ENCODE results near the gene NEMP1. TPM values are rescaled to one million over a fixed set of nuclear protein-coding genes. Genes with fewer than 3 reads are reported as not detected.

Gene NEMP1
- total RNA-seq, 1 experiment from 2014 or later, result 36.6 TPM

- Histone ChIP-seq H3K27me3 (ENCODE audit: insufficient read depth, low read depth) (peaks cover 84% of the 10 kb centered on the region), H3K4me2 (no peak overlapping the region), H3K79me2 (ENCODE audit: low read depth) (no peaks in the 10 kb centered on the region), H3K9me2 (ENCODE audit: insufficient read depth) (no peaks in the 10 kb centered on the region), H4K20me1 (ENCODE audit: insufficient read depth) (no peaks in the 10 kb centered on the region), H3K4me3 (no peak overlapping the region), H3K4me1 (replicated peaks; ENCODE audit: insufficient read depth) (no peaks in the 10 kb centered on the region), H2AFZ (no peak overlapping the region), H3K36me3 (ENCODE audit: low read depth) (no peaks in the 10 kb centered on the region), H3F3A (ENCODE audit: insufficient read depth, low read depth) (no peaks in the 10 kb centered on the region), H3K27ac (no peak overlapping the region), H3K9me3 (ENCODE audit: insufficient read depth, low read depth) (no peaks in the 10 kb centered on the region)
- intact Hi-C loops (cut with micrococcal nuclease; ENCODE audit: unreplicated experiment), result no loop called here
- DNase-seq, result no peak
- TF ChIP-seq CTCF (conservative IDR thresholded peaks at IDR 0.05), result no peak
- no peak for TF ChIP-seq EZH2 (IDR thresholded peaks at IDR 0.05; ENCODE audit: low read depth)
- ChIA-PET POLR2A (ENCODE audit: unreplicated experiment) (no interaction called here), CTCF (no interaction called here)
- no TSS peak for BruUV-seq (replicated peaks)
Observed at GRCh38 chr12:57044468-57044867, 34.1 kb downstream of the NEMP1 start.

GRCh38 chr12:57042695-57043094 lies 35.9 kb downstream of the NEMP1 start:
- H3K9me3 ChIP-seq (ENCODE audit: insufficient read depth, low read depth), result no peaks in the 10 kb centered on the region
- CTCF ChIA-PET, result interaction anchor here (0.6 kb wide), 1 partner anchor 24 kb away, joined by 15 read pairs; no protein-coding TSS in a partner anchor
- no peaks in the 10 kb centered on the region for H3K36me3 ChIP-seq (ENCODE audit: low read depth)
- H3K4me3 ChIP-seq, result no peak overlapping the region
- intact Hi-C loops (cut with micrococcal nuclease; ENCODE audit: unreplicated experiment), result no loop called here
- H2AFZ ChIP-seq, result no peak overlapping the region
- no peaks in the 10 kb centered on the region for H3F3A ChIP-seq (ENCODE audit: insufficient read depth, low read depth)
- no peaks in the 10 kb centered on the region for H3K79me2 ChIP-seq (ENCODE audit: low read depth)
- H3K9me2 ChIP-seq (ENCODE audit: insufficient read depth), result no peaks in the 10 kb centered on the region
- peaks cover 84% of the 10 kb centered on the region for H3K27me3 ChIP-seq (ENCODE audit: insufficient read depth, low read depth)
- BruUV-seq (replicated peaks), result no TSS peak
- no peaks in the 10 kb centered on the region for H3K4me1 ChIP-seq (replicated peaks; ENCODE audit: insufficient read depth)
- TF ChIP-seq CTCF (conservative IDR thresholded peaks at IDR 0.05), result no peak
- TF ChIP-seq EZH2 (IDR thresholded peaks at IDR 0.05; ENCODE audit: low read depth), result no peak
- H4K20me1 ChIP-seq (ENCODE audit: insufficient read depth), result no peaks in the 10 kb centered on the region
- DNase-seq, result no peak
- no peak overlapping the region for H3K27ac ChIP-seq
- POLR2A ChIA-PET (ENCODE audit: unreplicated experiment), result no interaction called here
- no peak overlapping the region for H3K4me2 ChIP-seq

- H3K4me1 ChIP-seq (replicated peaks; ENCODE audit: insufficient read depth), result no peaks in the 10 kb centered on the region
- H3K27ac ChIP-seq, result no peak overlapping the region
- H3K4me2 ChIP-seq, result no peak overlapping the region
- peaks cover 74% of the 10 kb centered on the region for H3K27me3 ChIP-seq (ENCODE audit: insufficient read depth, low read depth)
- intact Hi-C loops (cut with micrococcal nuclease; ENCODE audit: unreplicated experiment), result no loop called here
- BruUV-seq (replicated peaks), result no TSS peak
- H3K9me3 ChIP-seq (ENCODE audit: insufficient read depth, low read depth), result no peaks in the 10 kb centered on the region
- H4K20me1 ChIP-seq (ENCODE audit: insufficient read depth), result no peaks in the 10 kb centered on the region
- DNase-seq, result no peak
- no peaks in the 10 kb centered on the region for H3K36me3 ChIP-seq (ENCODE audit: low read depth)
- H3K4me3 ChIP-seq, result no peak overlapping the region
- TF ChIP-seq EZH2 (IDR thresholded peaks at IDR 0.05; ENCODE audit: low read depth) (no peak), CTCF (conservative IDR thresholded peaks at IDR 0.05) (no peak)
- no peak overlapping the region for H2AFZ ChIP-seq
- no peaks in the 10 kb centered on the region for H3F3A ChIP-seq (ENCODE audit: insufficient read depth, low read depth)
- ChIA-PET CTCF (no interaction called here), POLR2A (ENCODE audit: unreplicated experiment) (no interaction called here)
- no peaks in the 10 kb centered on the region for H3K9me2 ChIP-seq (ENCODE audit: insufficient read depth)
- H3K79me2 ChIP-seq (ENCODE audit: low read depth), result no peaks in the 10 kb centered on the region
Observed at GRCh38 chr12:57040750-57041149, 37.8 kb downstream of the NEMP1 start.

Data from PC-9 (cell line).